Body of pancreas (tissue), 4 donors: Measurements from ENCODE around the gene KRT81. TPM values are rescaled to one million over a fixed set of nuclear protein-coding genes. Genes with fewer than 3 reads are reported as not detected.
A peak's percentile ranks its signal among the peaks of the same experiment; 100 is the strongest.
"Not testable (repeated sequence)": the region's sequence is repeated elsewhere in the genome, so short reads cannot be mapped to it uniquely, and the experiment has no call there.

Experiments
- ATAC-seq: fragments of 150-250 bp; one replicate; pipeline ENCODE4 v1.9.1; 2016
- DNase-seq, 4 donors: peaks; one replicate each; pipeline ENCODE4 v3.0.0-alpha.2; 2019
- H3K27ac ChIP-seq, 4 donors: fragments of 200-600 bp; sonication (generic); 1 replicate in 3 of 4; 2 replicates in 1 of 4; pipeline versions ENCODE4 v1.5.1 to v1.6.1; 2016 to 2019; ENCODE audit warnings: mild to moderate bottlenecking in 1 of 4, mixed read lengths in 1 of 4, moderate library complexity in 1 of 4
- H3K27me3 ChIP-seq, 2 donors: fragments of 200-600 bp; sonication (generic); one replicate each; pipeline ENCODE4 v1.6.0; 2016; ENCODE audit warnings: mild to moderate bottlenecking in 1 of 2
- H3K36me3 ChIP-seq, 2 donors: fragments of 200-600 bp; sonication (generic); replicated peaks in 1 of 2; 2 replicates each; pipeline ENCODE4 v1.5.1; 2016; ENCODE audit warnings: low read depth in 2 of 2; ENCODE audit not compliant: insufficient read depth in 1 of 2
- H3K4me1 ChIP-seq: fragments of 200-600 bp; sonication (generic); one replicate; pipeline ENCODE4 v1.6.0; 2016
- H3K4me3 ChIP-seq, 2 donors: fragments of 200-600 bp; sonication (generic); 1 replicate in 1 of 2; 2 replicates in 1 of 2; pipeline ENCODE4 v1.5.1; 2016 to 2019
- H3K9me3 ChIP-seq, 3 donors: fragments of 200-600 bp; sonication (generic); 1 replicate in 2 of 3; 2 replicates in 1 of 3; pipeline ENCODE4 v1.5.1; 2016
- POLR2A ChIP-seq, 3 donors: fragments of 450-650 bp; IDR thresholded peaks; one replicate each; pipeline ENCODE4 v1.6.1; 2016; ENCODE audit warnings: antibody characterized with exemption in 3 of 3, mild to moderate bottlenecking in 2 of 3
- WGBS, 2 donors: methylation state at CpG; one replicate each; pipeline ENCODE4 v1.1.5; 2017; 5-methylcytosine and 5-hydroxymethylcytosine counted together
- intact Hi-C: fragments of 100-400 bp; cut with DNase I; formaldehyde crosslinking; loops from one replicate; pipeline ENCODE4 v1.15.1; 2023
- total RNA-seq, 2 donors: library from RNA; depleted of rRNA; stranded (reverse); fragments of >200 nt; gene quantifications; one replicate each; pipeline ENCODE4 v1.1.0, GENCODE V29; 2016
- TF ChIP-seq, protein P1 (sequence below), 7 experiments: fragments of 450-650 bp in 4 of 7; fragments of 200-600 bp in 3 of 7; sonication (generic) in 3 of 7; IDR thresholded peaks; one replicate each; pipeline ENCODE4 v1.5.1; 2016 to 2019; ENCODE audit warnings: antibody characterized with exemption in 7 of 7

Gene KRT81
- total RNA-seq, 2 donors from 2014 or later, result not detected

DNA sequence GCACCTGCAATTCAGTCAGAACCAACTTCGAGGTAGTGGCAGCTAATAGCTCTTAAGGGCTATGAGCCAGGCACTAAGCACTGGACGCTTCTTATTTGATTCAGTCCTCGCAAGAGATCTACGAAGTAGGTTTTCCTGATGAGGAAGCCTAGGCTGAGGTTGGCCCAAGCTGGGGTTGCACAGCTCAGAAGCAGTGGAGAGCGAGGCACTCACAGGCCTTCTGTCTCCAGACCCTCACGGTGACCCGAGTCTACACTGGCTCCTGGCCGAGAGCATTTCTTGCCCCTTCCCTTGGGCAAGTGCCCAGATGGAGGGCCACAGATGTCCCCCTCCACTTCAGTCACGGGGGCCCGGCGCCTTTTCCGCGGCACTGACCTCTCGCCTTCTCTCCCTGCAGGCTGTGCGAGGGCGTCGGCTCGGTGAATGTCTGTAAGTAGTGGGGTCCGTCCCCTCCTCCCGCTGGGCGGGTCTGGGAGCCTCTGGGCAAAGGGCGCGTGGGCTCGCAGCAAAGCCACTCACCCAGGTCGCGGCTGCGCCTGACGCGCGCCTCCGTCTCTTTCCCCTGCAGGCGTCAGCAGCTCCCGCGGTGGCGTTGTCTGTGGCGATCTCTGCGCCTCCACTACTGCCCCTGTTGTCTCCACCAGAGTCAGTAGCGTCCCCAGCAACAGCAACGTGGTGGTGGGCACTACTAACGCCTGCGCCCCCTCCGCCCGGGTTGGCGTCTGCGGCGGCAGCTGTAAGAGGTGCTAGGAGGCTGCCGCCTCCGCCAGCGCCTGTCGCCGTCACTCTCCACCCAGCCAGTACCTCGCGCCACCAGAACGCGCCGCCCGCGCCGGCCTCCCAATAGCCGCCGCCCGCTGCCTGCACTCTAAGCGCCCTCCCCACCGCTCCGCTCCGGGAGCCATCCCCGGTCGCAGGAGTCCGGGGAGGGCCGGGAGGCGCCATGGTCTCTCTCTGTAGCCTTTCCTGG is 16.8 kb upstream of the KRT81 start:
- Histone ChIP-seq H3K27me3 (no peaks in the 10 kb centered on the region), H3K27ac (peak overlapping the region in 3 of 4 donors; percentile 27 to 38 (median 30)), H3K4me1 (peaks cover 14% of the 10 kb centered on the region), H3K36me3 (no peaks in the 10 kb centered on the region), H3K9me3 (no peaks in the 10 kb centered on the region), H3K4me3 (no peak overlapping the region)
- peak; percentile 61 to 74 (median 66) for DNase-seq
- TF ChIP-seq, protein P1, sequence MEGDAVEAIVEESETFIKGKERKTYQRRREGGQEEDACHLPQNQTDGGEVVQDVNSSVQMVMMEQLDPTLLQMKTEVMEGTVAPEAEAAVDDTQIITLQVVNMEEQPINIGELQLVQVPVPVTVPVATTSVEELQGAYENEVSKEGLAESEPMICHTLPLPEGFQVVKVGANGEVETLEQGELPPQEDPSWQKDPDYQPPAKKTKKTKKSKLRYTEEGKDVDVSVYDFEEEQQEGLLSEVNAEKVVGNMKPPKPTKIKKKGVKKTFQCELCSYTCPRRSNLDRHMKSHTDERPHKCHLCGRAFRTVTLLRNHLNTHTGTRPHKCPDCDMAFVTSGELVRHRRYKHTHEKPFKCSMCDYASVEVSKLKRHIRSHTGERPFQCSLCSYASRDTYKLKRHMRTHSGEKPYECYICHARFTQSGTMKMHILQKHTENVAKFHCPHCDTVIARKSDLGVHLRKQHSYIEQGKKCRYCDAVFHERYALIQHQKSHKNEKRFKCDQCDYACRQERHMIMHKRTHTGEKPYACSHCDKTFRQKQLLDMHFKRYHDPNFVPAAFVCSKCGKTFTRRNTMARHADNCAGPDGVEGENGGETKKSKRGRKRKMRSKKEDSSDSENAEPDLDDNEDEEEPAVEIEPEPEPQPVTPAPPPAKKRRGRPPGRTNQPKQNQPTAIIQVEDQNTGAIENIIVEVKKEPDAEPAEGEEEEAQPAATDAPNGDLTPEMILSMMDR (IDR thresholded peaks at IDR 0.05), result peak in 5 of 7 experiments; percentile 12 to 46 (median 43)
- TF ChIP-seq POLR2A (IDR thresholded peaks at IDR 0.05), result peak; percentile 58 to 65 (median 61)
- WGBS, 2 donors, result 8 to 31% methylated on average over 31 to 70 of the region's 71 CpGs
- peak; percentile 92 for ATAC-seq
- intact Hi-C loops, result no loop called here

DNA sequence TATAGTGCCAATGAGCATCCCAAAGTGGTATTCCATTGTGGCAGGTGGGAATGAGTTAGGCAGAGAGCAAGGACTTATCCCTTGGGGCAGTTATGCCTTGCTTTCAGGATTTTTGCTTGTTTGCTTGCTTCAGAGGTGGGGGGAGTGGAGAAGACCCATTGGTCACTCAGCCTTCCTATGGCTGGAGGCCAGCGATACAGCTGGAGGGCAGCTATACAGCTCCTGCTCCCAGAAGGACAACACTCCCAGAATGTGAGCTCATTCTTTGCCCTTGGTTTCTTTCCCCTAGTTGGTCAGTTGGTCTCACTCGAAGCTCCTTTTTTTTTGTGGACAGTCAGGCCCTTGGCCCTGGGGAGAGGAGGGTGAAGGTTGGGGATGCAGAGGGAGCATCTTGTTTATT is 15.4 kb upstream of the KRT81 start:
- H3K27me3 ChIP-seq, result no peaks in the 10 kb centered on the region
- no peak overlapping the region for H3K27ac ChIP-seq
- 91 to 93% methylated on average over 2 of the region's 2 CpGs for WGBS, 2 donors
- ATAC-seq (no peak), DNase-seq (no peak)
- H3K36me3 ChIP-seq, result no peaks in the 10 kb centered on the region
- peaks cover 14% of the 10 kb centered on the region for H3K4me1 ChIP-seq
- intact Hi-C loops, result no loop called here
- TF ChIP-seq, protein P1 (IDR thresholded peaks at IDR 0.05), result no peak
- TF ChIP-seq POLR2A (IDR thresholded peaks at IDR 0.05), result no peak
- no peaks in the 10 kb centered on the region for H3K9me3 ChIP-seq
- H3K4me3 ChIP-seq, result no peak overlapping the region

DNA sequence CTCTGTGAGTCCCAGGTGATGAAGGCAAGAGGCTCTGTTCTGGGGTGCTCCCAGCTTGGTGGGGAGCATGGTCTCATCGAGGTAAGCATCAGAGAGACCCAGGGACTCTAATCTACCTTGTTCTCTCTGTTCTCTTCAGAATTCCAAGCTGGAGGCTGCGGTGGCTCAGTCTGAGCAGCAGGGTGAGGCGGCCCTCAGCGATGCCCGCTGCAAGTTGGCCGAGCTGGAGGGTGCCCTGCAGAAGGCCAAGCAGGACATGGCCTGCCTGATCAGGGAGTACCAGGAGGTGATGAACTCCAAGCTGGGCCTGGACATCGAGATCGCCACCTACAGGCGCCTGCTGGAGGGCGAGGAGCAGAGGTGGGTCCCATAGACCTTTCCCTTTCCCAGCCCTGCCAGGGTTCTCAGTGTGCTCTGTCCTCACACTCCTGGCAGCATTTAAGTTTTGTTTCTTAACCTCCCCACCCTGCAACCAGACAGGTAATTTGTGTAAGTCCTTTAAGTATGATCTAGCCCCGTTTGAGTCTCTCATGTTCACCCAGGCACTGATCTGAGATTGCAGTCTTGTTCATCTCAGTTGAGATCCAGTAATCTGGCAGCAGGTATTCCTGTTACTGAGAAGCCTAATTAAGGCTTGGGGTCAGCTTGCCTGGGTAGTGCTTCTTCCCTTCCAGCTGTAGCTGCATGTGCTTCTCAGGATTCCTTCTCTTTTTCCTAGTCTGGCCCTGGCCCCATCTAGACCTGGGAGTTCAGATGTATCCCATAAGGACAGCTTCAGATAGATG is 14.8 kb upstream of the KRT81 start:
- Histone ChIP-seq H3K27me3 (no peaks in the 10 kb centered on the region), H3K4me1 (peaks cover 14% of the 10 kb centered on the region), H3K36me3 (no peaks in the 10 kb centered on the region), H3K9me3 (no peaks in the 10 kb centered on the region), H3K27ac (no peak overlapping the region), H3K4me3 (no peak overlapping the region)
- TF ChIP-seq, protein P1 (IDR thresholded peaks at IDR 0.05), result peak in 5 of 7 experiments; percentile 28 to 53 (median 43)
- TF ChIP-seq POLR2A (IDR thresholded peaks at IDR 0.05), result no peak
- DNase-seq, result peak in 1 of 4 donors; percentile 33
- WGBS, 2 donors, result 54 to 75% methylated on average over 5 to 7 of the region's 11 CpGs
- intact Hi-C loops, result no loop called here
- no peak for ATAC-seq

DNA sequence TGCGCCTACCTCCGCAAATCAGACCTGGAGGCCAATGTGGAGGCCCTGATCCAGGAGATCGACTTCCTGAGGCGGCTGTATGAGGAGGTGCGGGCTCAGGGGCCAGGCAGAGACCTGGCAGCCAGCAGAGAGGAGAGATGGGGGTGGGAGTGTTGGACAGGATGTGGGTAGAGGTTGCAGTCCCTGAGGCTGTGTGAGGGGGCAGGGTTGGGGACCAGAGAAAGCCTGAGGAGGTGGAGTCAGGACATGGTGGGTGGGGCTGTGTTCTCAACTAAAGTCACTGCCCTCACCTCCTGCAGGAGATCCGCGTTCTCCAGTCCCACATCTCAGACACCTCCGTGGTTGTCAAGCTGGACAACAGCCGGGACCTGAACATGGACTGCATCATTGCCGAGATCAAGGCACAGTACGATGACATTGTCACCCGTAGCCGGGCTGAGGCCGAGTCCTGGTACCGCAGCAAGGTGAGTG is 13.6 kb upstream of the KRT81 start:
- intact Hi-C loops, H3K4me3 ChIP-seq, ATAC-seq, H3K27me3 ChIP-seq, H3K27ac ChIP-seq, H3K36me3 ChIP-seq, DNase-seq, H3K9me3 ChIP-seq: not testable (repeated sequence)
- 80 to 83% methylated on average over 13 to 15 of the region's 15 CpGs for WGBS, 2 donors
- peaks cover 14% of the 10 kb centered on the region for H3K4me1 ChIP-seq

DNA sequence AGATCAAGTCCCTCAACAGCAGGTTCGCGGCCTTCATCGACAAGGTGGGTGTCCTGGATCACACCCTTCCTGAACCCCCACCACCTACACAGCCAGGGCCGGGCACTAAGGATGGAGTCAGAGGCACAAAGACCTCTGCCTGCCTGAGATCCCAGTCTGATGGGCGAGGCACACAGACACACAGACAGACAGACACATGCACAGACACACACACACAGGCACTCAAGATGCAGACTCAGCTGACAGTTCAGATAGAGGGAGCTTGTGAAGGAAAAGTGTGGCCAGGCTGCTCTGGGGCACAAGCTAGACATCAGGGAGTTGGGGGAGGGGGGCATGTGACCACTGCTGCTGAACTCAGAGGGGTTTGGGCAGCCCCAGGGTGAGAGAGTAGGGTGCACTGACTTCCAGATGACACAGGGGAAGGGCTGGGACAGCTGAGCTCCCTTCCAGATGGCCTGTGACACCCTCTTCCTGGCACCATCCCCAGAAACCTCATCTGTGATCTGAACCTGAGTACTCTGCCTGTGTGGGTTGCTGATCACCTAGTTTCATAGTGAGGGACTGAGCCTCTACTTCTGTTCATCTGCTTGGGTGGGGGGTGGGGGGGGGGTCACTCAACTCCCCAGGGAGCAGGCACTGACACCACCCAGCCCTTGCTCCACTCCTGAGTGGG is 11.0 kb upstream of the KRT81 start:
- H3K4me1 ChIP-seq, H3K27me3 ChIP-seq, DNase-seq, H3K4me3 ChIP-seq, intact Hi-C loops, ATAC-seq, H3K9me3 ChIP-seq, H3K36me3 ChIP-seq, H3K27ac ChIP-seq: not testable (repeated sequence)
- WGBS, 2 donors, result no CpG with 5 or more reads among the region's 5 CpGs

DNA sequence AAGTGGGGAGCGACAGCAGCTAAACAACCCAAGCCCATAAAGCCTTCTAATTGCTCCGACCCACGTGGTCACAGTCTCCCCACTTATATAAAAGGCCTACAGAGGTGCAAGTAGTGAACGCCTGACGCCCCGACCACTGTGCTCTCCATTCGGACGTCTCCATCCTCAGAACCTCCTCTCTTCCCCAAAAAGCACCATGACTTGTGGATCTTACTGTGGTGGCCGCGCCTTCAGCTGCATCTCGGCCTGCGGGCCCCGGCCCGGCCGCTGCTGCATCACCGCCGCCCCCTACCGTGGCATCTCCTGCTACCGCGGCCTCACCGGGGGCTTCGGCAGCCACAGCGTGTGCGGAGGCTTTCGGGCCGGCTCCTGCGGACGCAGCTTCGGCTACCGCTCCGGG is 10.4 kb upstream of the KRT81 start:
- H3K27me3 ChIP-seq, H3K4me3 ChIP-seq, H3K36me3 ChIP-seq, H3K27ac ChIP-seq, H3K4me1 ChIP-seq, H3K9me3 ChIP-seq, intact Hi-C loops, DNase-seq, ATAC-seq: not testable (repeated sequence)
- WGBS, 2 donors, result 73 to 89% methylated on average over 17 to 18 of the region's 31 CpGs
